Hematopoietic multipotent progenitor cell treated with erythropoietin and hydrocortisone succinate and interleukin-3 and kit ligand, for 15 days (in vitro differentiated cells): ENCODE measurements around the gene AP1S2.
A peak's percentile ranks its signal among the peaks of the same experiment; 100 is the strongest.
"Not testable (repeated sequence)": the region's sequence is repeated elsewhere in the genome, so short reads cannot be mapped to it uniquely, and the experiment has no call there.

ENCODE experiments used
- DNase-seq: peaks from one replicate; pipeline ENCODE4 v3.0.0-alpha.2; 2015; ENCODE audit warnings: low spot score

The AP1S2 gene

GRCh38 chrX:15855568-15856221 lies 1.1 kb upstream of the AP1S2 start:
- DNase-seq, result peak; percentile 4

GRCh38 chrX:15854080-15854655 lies 445 bp downstream of the AP1S2 start:
- peak; percentile 8 for DNase-seq

GRCh38 chrX:15853586-15854079 lies 980 bp downstream of the AP1S2 start:
- DNase-seq, result no peak

DNA sequence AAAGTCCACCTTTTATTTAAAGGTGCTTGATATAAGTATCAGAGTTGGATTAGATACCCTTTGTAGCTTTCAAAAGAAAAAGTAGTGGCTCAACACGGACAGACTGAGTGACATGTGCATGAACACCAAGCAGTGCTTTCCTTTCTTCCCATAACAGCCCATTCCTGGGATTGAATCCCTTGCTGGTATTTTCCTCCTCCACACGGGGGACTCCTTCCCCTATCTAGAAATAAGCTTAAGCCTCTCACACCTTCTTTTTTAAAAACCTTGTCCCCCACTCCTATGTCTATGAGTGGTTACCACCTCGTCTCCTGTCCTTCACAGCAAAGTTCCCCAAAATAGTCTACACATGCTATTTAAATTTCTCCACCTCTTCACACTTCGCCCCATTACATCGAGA lies 5.1 kb downstream of the AP1S2 start:
- no peak for DNase-seq

DNA sequence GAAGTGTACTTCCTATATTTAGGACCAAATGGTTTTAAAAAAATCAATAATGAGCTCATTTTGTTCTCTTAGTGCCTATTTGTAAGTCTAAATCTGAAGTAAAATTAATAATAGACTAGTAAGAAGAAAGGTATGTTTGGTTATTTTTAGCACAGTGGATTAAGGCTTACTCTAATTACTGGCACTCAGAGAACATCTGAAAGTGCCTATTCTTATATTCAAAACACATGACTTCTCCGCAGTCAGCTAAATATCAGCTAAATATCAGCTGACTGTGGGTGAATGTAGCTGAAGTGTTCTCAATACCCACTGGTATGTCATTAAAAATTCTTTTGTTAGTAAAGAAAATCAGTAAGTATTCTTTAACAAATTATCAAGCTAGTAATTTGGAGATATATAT lies 6.0 kb downstream of the AP1S2 start:
- no peak for DNase-seq

DNA sequence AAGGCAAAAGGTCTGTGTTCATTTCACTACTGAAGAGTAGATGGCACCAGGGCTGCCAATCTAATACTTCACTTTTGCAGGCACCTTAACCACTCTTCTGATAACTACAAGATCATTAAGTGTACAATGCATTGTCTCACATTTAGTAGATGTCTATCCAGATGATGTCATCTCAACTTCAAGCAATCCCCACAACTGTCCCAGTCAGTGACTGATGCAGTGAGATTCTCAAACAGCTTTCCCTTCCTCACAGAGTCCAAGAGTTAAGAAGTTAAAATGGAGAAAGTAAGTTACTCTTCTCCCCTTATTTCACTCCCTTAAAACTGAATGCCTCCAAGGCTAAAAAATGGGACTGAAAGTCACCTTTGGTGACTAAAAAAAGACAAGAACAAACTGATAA lies 10.7 kb downstream of the AP1S2 start:
- no peak for DNase-seq

- no peak for DNase-seq
Measured at GRCh38 chrX:15841853-15842516, 12.6 kb downstream of the AP1S2 start.

DNA sequence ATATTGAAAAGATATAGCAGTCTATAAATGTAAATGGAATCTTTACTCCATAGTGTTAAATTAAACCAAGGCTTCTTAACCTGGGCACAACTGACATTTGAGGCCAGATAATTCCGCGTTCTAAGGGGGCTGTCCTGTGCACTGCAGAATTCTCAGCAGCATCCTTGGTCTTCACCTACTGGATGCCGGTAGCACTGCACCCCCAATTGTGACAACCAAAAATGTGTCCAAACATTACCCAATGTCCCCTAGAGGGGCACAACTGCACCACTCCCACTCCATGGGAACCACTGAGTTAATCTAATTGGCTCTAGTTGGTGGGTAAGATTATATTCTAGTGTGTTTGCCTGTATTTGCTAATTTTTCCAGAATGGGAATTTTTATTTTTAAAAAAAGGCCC lies 16.6 kb downstream of the AP1S2 start:
- DNase-seq, result no peak

GRCh38 chrX:15834827-15835595 lies 19.6 kb downstream of the AP1S2 start:
- no peak for DNase-seq

DNA sequence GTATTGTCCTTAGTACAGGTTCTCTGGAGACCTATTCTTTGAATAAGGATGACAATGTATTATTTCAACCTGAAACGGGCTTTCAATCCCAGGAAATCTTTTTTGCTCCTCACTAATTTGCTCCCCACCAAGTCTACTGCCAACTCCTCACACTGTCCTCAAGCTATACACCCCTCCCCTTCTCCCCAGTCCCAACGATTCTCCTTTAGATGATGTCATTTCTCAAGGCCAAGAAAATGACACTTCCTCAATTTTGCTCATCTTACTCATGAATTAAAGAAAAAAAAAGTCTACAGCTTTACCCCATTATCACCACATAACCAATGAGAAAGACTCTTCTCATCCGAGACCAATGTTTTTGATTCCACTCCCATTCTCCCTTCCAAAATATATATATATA lies 20.6 kb downstream of the AP1S2 start:
- DNase-seq, result no peak

- DNase-seq, result not testable (repeated sequence)
Measured at GRCh38 chrX:15831347-15831746, 23.3 kb downstream of the AP1S2 start.

DNA sequence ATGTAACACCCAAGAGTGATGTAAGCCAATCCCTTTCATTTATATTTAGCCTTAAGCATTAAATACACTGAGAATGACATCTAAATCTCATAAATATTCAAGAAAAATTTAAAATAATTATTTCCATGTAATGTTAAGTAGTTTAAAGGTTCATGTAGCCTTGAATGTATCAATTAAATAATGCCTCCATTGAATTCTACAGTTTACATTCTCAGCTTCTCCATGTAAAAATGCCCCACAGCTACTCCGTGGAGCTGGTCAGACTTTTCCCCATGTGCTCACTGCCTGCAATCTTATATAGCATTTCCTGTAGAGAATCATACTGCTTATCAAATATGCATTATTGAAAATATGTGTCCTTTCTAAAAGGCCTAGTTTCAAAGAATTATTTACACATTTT lies 25.4 kb downstream of the AP1S2 start:
- no peak for DNase-seq

DNA sequence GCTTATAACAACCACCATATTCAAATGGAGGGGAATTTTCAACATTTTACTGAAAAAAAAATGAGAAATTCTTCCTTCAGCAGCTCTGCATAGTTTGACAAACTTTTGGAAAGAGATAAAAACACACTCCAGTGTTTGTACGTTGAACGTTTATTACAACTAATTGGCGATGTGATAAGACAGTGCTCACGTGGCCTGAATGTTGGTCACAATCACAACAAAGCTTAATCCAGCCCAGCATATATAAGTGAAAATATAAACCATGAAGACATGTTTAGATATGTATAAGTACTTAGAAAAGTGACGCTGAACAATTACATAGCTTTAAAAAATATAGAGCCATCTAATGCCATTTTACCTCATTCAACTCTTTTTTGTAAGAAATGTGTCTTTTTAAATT lies 28.7 kb downstream of the AP1S2 start:
- no peak for DNase-seq

GRCh38 chrX:15822922-15823321 lies 31.7 kb downstream of the AP1S2 start:
- DNase-seq, result no peak

DNA sequence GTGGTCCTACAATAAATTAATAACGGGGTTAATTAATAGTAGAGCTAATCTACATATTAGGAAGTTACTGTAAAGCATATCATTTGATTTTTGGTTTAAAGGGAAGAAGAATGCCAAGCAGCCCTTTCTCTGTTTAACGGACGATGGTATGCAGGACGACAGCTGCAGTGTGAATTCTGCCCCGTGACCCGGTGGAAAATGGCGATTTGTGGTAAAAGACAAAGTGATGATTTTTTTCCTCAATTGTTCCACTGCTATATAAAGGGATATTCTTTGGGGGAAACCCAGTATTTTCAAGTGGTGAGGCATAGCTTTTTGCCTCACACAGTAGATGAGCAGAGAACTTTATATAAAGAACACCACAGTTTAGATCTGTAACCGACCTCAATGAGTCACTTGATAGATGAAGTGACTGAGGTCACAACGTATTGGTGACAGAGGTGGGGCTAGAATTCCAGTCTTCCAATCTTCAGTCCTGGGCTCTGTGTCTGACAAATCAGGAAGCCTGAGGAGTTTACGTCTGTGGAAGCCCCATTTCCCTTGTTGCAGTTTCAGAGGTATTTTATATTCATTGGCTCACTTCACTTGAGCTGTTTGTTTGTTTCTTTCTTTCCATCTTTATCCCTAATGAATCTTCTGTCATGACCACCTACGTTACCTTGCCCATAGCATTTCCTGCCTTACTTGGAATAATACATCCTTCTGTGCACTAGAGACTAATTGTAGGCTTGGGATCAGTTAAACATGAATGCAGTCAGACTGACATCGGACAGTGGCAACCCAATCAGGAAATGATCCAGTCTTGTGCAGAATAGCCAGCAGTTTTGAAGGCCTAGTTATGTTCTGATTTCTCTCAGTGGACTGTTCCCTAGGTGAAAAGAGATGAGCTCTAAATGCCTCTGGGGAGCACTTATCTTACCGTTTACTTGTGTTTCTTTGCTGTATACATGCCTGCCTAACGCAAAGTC lies 34.2 kb downstream of the AP1S2 start:
- no peak for DNase-seq

DNA sequence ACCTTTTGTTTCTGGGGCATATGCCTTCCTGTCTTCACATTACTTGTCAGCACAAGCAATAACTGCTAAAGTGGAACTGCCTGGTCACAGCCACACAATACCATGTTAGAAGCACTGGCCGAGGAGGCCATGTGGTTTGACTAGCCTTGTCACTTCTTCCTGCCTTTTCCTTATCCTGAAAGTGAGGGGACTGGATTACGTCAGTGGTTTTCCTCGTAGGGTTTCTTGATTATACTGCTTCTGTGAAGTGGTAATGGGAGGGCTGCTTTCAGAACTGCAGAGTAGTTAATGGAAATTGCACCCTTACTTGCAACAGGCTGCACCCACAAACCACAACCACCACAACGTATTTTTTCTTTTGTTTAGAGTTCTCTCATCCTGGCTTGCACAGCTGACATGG lies 37.7 kb downstream of the AP1S2 start:
- DNase-seq, result no peak

DNA sequence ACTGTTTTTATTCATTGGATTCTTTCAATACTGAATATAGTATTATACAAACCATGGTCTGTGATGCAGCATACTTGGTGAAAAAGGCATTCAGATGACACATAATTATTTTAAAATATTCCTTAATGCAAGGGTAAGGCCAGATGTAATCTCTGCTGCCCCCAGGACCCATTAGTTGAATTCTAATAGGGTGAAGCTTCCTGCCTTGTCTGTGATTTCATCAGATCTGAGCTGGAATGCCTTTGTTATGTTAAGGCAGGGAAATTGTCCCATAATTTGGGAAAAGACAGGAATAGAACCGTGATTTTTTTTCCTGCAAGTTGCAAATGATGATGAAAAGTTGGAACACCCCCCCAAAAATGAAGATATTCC lies 38.2 kb downstream of the AP1S2 start:
- DNase-seq, result no peak

GRCh38 chrX:15815779-15816437 lies 38.7 kb downstream of the AP1S2 start:
- DNase-seq, result peak; percentile 2

- DNase-seq, result no peak
Measured at GRCh38 chrX:15814771-15815365, 39.7 kb downstream of the AP1S2 start.

DNA sequence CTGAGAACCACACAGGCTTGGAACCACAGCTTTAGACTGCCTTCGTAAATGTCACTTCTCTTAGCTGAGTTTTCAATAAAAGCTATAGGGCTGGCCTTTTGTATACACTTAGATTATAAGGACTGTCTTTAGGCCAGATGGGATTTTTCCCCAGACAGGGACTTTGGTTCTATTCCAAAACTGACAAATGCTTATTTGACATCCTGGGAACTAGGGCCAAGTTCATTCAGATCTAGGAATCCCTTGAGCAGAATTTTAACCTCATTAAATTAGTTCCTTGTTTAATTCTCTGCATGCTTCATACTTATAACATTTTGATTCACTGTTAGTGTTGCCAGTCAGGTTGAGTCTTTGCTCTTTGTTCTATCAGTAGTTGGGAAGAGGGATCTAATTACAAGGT lies 41.2 kb downstream of the AP1S2 start:
- DNase-seq, result no peak
